Panc1 (cell line): Measurements from ENCODE around the gene RIMKLA. TPM values are rescaled to one million over a fixed set of nuclear protein-coding genes. Genes with fewer than 3 reads are reported as not detected.

Experiments used
- ATAC-seq: fragments of 200-7000 bp; cut with Tn5 transposase; 2 replicates; pipeline ENCODE4 v1.9.1; 2020; ENCODE audit warnings: mild to moderate bottlenecking, moderate library complexity
- BruUV-seq: library from RNA; stranded (reverse); fragments of 400-500 nt; replicated peaks from 2 replicates; lab custom pipeline; 2021; lab: Mats Ljungman, UMichigan
- CTCF ChIA-PET: fragments of 300-600 bp; sonication (Branson Sonifier 250); formaldehyde crosslinking; loops from one replicate; lab custom pipeline; 2022; ENCODE audit warnings: antibody characterized with exemption; lab: Charles Lee
- POLR2A ChIA-PET: fragments of 300-600 bp; sonication (Branson Sonifier 250); formaldehyde crosslinking; loops from one replicate; lab custom pipeline; 2022; ENCODE audit warnings: antibody characterized with exemption; lab: Charles Lee
- DNase-seq: peaks from one replicate; pipeline ENCODE4 v3.0.0-alpha.2; 2010; ENCODE audit warnings: low read depth, low spot score
- H3K27ac ChIP-seq: 2 replicates; pipeline ENCODE4 v1.5.1; 2011; ENCODE audit warnings: mild to moderate bottlenecking, low read length, inconsistent platforms
- H3K27me3 ChIP-seq: fragments of 200-500 bp; sonication (Bioruptor generic); 2 replicates; pipeline ENCODE4 v1.6.0; 2014; ENCODE audit warnings: low read length, inconsistent platforms; ENCODE audit not compliant: control insufficient read depth, insufficient read depth
- H3K36me3 ChIP-seq: fragments of 200-500 bp; sonication (Bioruptor generic); 2 replicates; pipeline ENCODE4 v1.5.1; 2014; ENCODE audit warnings: inconsistent platforms, mild to moderate bottlenecking, low read length, moderate library complexity; ENCODE audit not compliant: control insufficient read depth, insufficient read depth
- H3K4me1 ChIP-seq: 2 replicates; pipeline ENCODE4 v1.5.1; 2011; ENCODE audit warnings: inconsistent platforms, mild to moderate bottlenecking, low read length, moderate library complexity; ENCODE audit not compliant: control insufficient read depth, insufficient read depth
- H3K4me3 ChIP-seq, 2 experiments: 2 replicates each; pipeline ENCODE4 v1.5.1; 2011 to 2012; ENCODE audit warnings: low read depth in 2 of 2, low read length in 2 of 2, mild to moderate bottlenecking in 2 of 2, inconsistent platforms in 1 of 2, moderate library complexity in 1 of 2
- H3K9me3 ChIP-seq: fragments of 200-500 bp; sonication (Bioruptor generic); 2 replicates; pipeline ENCODE4 v1.5.1; 2014; ENCODE audit warnings: low read depth, mild to moderate bottlenecking, inconsistent platforms, low read length, moderate library complexity; ENCODE audit not compliant: control insufficient read depth, insufficient read depth
- CTCF ChIP-seq: fragments of 450-650 bp; IDR thresholded peaks from 2 replicates; pipeline ENCODE4 v1.5.1; 2017; ENCODE audit warnings: mild to moderate bottlenecking
- POLR2AphosphoS5 ChIP-seq: IDR thresholded peaks from 2 replicates; pipeline ENCODE4 v1.6.1; 2012; ENCODE audit warnings: mild to moderate bottlenecking, low read depth, low read length, moderate library complexity
- REST ChIP-seq, 2 experiments: IDR thresholded peaks; 2 replicates each; pipeline ENCODE4 v1.6.1; 2011 to 2012; ENCODE audit warnings: low read depth in 2 of 2, control low read depth in 1 of 2, low read length in 1 of 2, mild to moderate bottlenecking in 1 of 2, moderate library complexity in 1 of 2; ENCODE audit not compliant: insufficient read depth in 1 of 2
- SIN3A ChIP-seq: IDR thresholded peaks from 2 replicates; pipeline ENCODE4 v1.6.1; 2012; ENCODE audit warnings: low read depth, mild to moderate bottlenecking, low read length, moderate library complexity, borderline replicate concordance; ENCODE audit not compliant: insufficient read depth
- TCF7L2 ChIP-seq: IDR thresholded peaks from 2 replicates; pipeline ENCODE4 v1.6.1; 2011; ENCODE audit warnings: mild to moderate bottlenecking, low read depth, low read length, inconsistent platforms
- in situ Hi-C: cut with HindIII; loops from 2 replicates; pipeline ENCODE4 v1.10.0; 2016; ENCODE audit warnings: low sequenced_read_pairs, low pct_unique_long_range_greater_than_20kb
- intact Hi-C: fragments of 100-400 bp; cut with micrococcal nuclease; formaldehyde crosslinking; loops from one replicate; pipeline ENCODE4 v1.10.0; 2022; ENCODE audit not compliant: unreplicated experiment
- total RNA-seq: library from RNA; stranded (reverse); gene quantifications from one replicate; pipeline ENCODE4 v1.2.1, GENCODE V29; 2021; ENCODE audit not compliant: unreplicated experiment

The RIMKLA gene
- total RNA-seq, 1 experiment from 2014 or later = 13.6 TPM

GRCh38 chr1:42386051-42386450 lies 5.5 kb downstream of the RIMKLA start:
- TF ChIP-seq POLR2AphosphoS5 (no peak), TCF7L2 (no peak), CTCF (no peak), SIN3A (no peak), REST (IDR thresholded peaks at IDR 0.05; ENCODE audit: insufficient read depth in 1 of 2, low read depth in 2 of 2, low read length in 1 of 2) (no peak)
- Histone ChIP-seq H3K27ac (no peak overlapping the region), H3K27me3 (0 out of 2 replicates have a peak, but pooled peaks cover 2% of the 10 kb centered on the region), H3K4me3 (no peak overlapping the region), H3K9me3 (no peaks in the 10 kb centered on the region), H3K4me1 (peaks cover 6% of the 10 kb centered on the region), H3K36me3 (no peaks in the 10 kb centered on the region)
- ChIA-PET POLR2A (no interaction called here), CTCF (no interaction called here)
- ATAC-seq = no peak
- DNase-seq = no peak
- in situ Hi-C loops (no loop called here), intact Hi-C loops (no loop called here)
- BruUV-seq = no TSS peak

GRCh38 chr1:42392255-42392654 lies 11.7 kb downstream of the RIMKLA start:
- POLR2A ChIA-PET = no interaction called here
- H3K4me3 ChIP-seq = no peak overlapping the region
- intact Hi-C loops (no loop called here), in situ Hi-C loops (no loop called here)
- no TSS peak for BruUV-seq
- TF ChIP-seq CTCF (no peak), POLR2AphosphoS5 (no peak), SIN3A (no peak), TCF7L2 (no peak), REST (IDR thresholded peaks at IDR 0.05; ENCODE audit: insufficient read depth in 1 of 2, low read depth in 2 of 2, low read length in 1 of 2) (no peak)
- ATAC-seq = no peak
- CTCF ChIA-PET = no interaction called here
- no peaks in the 10 kb centered on the region for H3K9me3 ChIP-seq
- no peaks in the 10 kb centered on the region for H3K4me1 ChIP-seq
- no peaks in the 10 kb centered on the region for H3K36me3 ChIP-seq
- no peak for DNase-seq
- H3K27ac ChIP-seq = no peak overlapping the region
- no peaks in the 10 kb centered on the region for H3K27me3 ChIP-seq
